Neutrophil (primary cell): ENCODE results near the gene LRRC45.

ENCODE experiments used
- H3K27ac ChIP-seq: fragments of 200-600 bp; sonication (generic); 2 replicates; pipeline ENCODE4 v1.5.1; 2016; ENCODE audit warnings: mild to moderate bottlenecking, moderate library complexity
- H3K27me3 ChIP-seq: fragments of 200-600 bp; sonication (generic); 2 replicates; pipeline ENCODE4 v1.6.0; 2016; ENCODE audit warnings: mild to moderate bottlenecking
- H3K36me3 ChIP-seq: fragments of 200-600 bp; sonication (generic); 2 replicates; pipeline ENCODE4 v1.5.1; 2017
- H3K4me1 ChIP-seq, 2 experiments: fragments of 200-600 bp in 1 of 2; sonication (generic) in 1 of 2; 1 replicate in 1 of 2; 2 replicates in 1 of 2; pipeline versions ENCODE4 v1.5.1 to v1.6.1; 2013 to 2016; ENCODE audit warnings: low read depth in 1 of 2, low read length in 1 of 2, mild to moderate bottlenecking in 1 of 2, moderate library complexity in 1 of 2; ENCODE audit not compliant: control insufficient read depth in 1 of 2, insufficient read depth in 1 of 2
- H3K4me3 ChIP-seq, 2 experiments: fragments of 200-600 bp in 1 of 2; sonication (generic) in 1 of 2; 1 replicate in 1 of 2; 2 replicates in 1 of 2; pipeline ENCODE4 v1.5.1; 2013 to 2016; ENCODE audit warnings: low read depth in 1 of 2, low read length in 1 of 2, mild to moderate bottlenecking in 1 of 2, moderate library complexity in 1 of 2
- H3K9me3 ChIP-seq: fragments of 200-600 bp; sonication (generic); 2 replicates; pipeline ENCODE4 v1.5.1; 2016
- CTCF ChIP-seq: fragments of 200-600 bp; sonication (generic); IDR thresholded peaks from 2 replicates; pipeline ENCODE4 v1.5.1; 2016; ENCODE audit warnings: antibody characterized with exemption

Gene LRRC45

DNA sequence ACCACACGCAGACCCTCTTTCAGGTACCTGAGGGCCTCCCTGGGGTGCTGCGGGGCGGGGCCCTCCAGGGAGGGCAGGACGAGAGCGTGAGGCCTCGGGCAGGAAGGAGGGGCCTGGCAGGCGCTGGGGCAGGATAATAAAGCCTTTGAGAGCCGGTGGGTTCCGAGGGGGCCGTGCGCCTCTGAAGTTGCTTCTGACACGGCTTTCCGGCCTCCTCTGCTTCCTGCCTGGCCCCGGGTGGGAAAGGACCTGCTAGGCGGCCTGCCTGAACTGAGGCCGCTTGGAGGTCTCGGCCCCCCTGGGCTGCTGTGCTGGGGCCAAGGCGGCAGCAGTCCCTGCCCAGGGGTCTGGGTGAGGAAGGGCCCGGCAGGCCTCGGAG lies 10.9 kb upstream of the LRRC45 start:
- peaks cover 12% of the 10 kb centered on the region for H3K36me3 ChIP-seq
- H3K27me3 ChIP-seq = no peaks in the 10 kb centered on the region
- no peak overlapping the region for H3K27ac ChIP-seq
- H3K4me3 ChIP-seq = no peak overlapping the region
- H3K4me1 ChIP-seq = no peaks in the 10 kb centered on the region
- H3K9me3 ChIP-seq = no peaks in the 10 kb centered on the region
- TF ChIP-seq CTCF = no peak

DNA sequence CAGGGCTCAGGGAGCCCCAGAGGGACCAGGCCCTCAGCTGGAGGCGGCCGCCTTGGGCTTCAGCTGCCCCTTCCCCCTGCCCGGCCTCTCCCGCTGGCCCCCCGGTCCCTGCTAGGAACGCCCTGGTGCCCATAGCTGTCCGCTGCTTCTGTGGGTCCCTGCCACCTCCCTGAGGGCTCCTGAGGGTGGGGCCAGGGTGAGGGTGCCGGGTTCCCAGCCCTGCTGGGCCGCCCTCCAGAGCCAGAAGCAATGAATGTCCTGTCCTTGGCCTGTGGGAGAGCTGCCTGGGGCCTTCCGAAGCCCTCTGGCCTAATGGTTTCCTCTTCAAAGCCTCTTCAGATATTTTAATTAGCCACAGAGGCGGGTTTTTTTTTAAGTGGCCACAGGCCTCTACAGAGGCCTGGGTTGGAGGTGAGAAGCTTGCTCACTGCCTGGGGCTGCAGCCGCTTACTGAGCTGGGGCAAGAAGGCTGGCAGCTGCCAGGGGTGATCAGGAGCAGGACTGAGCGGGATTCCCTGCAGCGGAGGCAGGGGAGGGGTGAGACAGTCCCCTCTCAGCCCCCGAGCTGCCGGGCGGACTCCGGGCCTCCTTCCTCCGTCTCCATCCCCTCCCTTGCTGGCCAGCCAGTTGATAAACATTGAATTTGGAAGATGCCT lies 10.3 kb upstream of the LRRC45 start:
- Histone ChIP-seq H3K4me3 (no peak overlapping the region), H3K36me3 (peaks cover 12% of the 10 kb centered on the region), H3K9me3 (no peaks in the 10 kb centered on the region), H3K4me1 (no peaks in the 10 kb centered on the region), H3K27me3 (no peaks in the 10 kb centered on the region), H3K27ac (no peak overlapping the region)
- TF ChIP-seq CTCF = no peak

- Histone ChIP-seq H3K4me3 (no peak overlapping the region), H3K27me3 (no peaks in the 10 kb centered on the region), H3K9me3 (no peaks in the 10 kb centered on the region), H3K36me3 (peaks cover 16% of the 10 kb centered on the region), H3K4me1 (no peaks in the 10 kb centered on the region), H3K27ac (no peak overlapping the region)
- no peak for TF ChIP-seq CTCF
These were observed 9.8 kb upstream of the LRRC45 start for GRCh38 chr17:82013341-82013740.

DNA sequence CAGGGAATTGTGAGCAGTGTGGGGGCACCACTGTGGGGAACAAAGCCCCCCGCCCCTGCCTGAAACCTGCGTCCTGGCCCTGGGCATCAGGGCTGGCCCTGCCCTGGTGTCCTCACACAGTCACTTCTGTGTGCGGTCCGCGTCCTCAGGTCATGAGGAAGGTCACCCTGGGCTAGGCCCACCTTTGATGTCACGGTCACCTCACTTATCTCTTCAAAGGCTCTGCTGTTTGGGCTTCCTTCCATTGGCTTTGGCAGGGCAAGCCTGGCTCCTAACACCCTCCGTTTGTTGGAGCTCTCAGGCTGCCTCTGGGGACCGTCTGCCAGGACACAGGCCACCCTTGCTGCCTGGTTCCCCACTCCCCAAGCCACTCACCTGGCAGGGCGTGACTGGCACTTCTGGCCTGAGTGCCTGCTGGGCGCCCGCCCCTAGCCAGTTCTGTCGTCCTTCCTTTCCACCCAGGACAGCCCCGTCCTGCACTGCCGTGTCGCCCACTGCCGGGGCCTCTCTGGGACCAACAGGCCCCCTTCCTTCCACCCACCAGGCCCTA lies 9.3 kb upstream of the LRRC45 start:
- Histone ChIP-seq H3K27me3 (no peaks in the 10 kb centered on the region), H3K4me3 (no peak overlapping the region), H3K27ac (no peak overlapping the region), H3K9me3 (no peaks in the 10 kb centered on the region), H3K4me1 (no peaks in the 10 kb centered on the region), H3K36me3 (peaks cover 21% of the 10 kb centered on the region)
- no peak for TF ChIP-seq CTCF

GRCh38 chr17:82014432-82014831 lies 8.7 kb upstream of the LRRC45 start:
- Histone ChIP-seq H3K9me3 (no peaks in the 10 kb centered on the region), H3K4me3 (no peak overlapping the region), H3K36me3 (peaks cover 21% of the 10 kb centered on the region), H3K4me1 (no peaks in the 10 kb centered on the region), H3K27me3 (no peaks in the 10 kb centered on the region), H3K27ac (no peak overlapping the region)
- no peak for TF ChIP-seq CTCF
